HepG2 (cell line): ENCODE measurements around the gene SH2D3A. TPM values are rescaled to one million over a fixed set of nuclear protein-coding genes. Genes with fewer than 3 reads are reported as not detected.

Experiments
- ATAC-seq: fragments of 200-7000 bp; cut with Tn5 transposase; 3 replicates; pipeline ENCODE4 v1.9.1; 2020; ENCODE audit warnings: mild to moderate bottlenecking, moderate library complexity
- BruUV-seq: library from RNA; stranded (reverse); fragments of 400-500 nt; replicated peaks from 2 replicates; lab custom pipeline; 2021; lab: Mats Ljungman, UMichigan
- CTCF ChIA-PET: fragments of 300-600 bp; formaldehyde crosslinking; extraction: SDS; loops from one replicate; lab custom pipeline; 2021; ENCODE audit warnings: low total read pairs, inconsistent platforms, low intra/inter-chr PET ratio; lab: Yijun Ruan, JAX
- POLR2A ChIA-PET: fragments of 350-600 bp; sonication (Branson Sonifier 250); formaldehyde crosslinking; loops from one replicate; lab custom pipeline; 2020; ENCODE audit warnings: antibody characterized with exemption, inconsistent platforms; lab: Yijun Ruan, JAX
- DNase-seq: peaks from one replicate; pipeline ENCODE4 v3.0.0-alpha.2; 2015; ENCODE audit warnings: low spot score
- FAIRE-seq: peaks from 3 replicates; lab custom pipeline; 2011; peaks lifted over from hg19 to GRCh38; lab: Jason Lieb, UNC
- H2AFZ ChIP-seq: one replicate; pipeline ENCODE4 v1.6.1; 2011; ENCODE audit warnings: low read length, inconsistent platforms
- H3K27ac ChIP-seq: fragments of 300-600 bp; 3 replicates; pipeline ENCODE4 v1.8.0; 2011; ENCODE audit warnings: mixed run types, mild to moderate bottlenecking, mixed read lengths, low read length, inconsistent platforms; ENCODE audit not compliant: insufficient read depth; ENCODE audit errors: extremely low read length
- H3K27me3 ChIP-seq, 2 experiments: fragments of 200-600 bp in 1 of 2; 2 replicates in 1 of 2; 3 replicates in 1 of 2; pipeline versions ENCODE4 v1.6.0 to v1.8.0; 2011; ENCODE audit warnings: low read length in 2 of 2, mild to moderate bottlenecking in 2 of 2, moderate library complexity in 2 of 2, inconsistent platforms in 1 of 2; ENCODE audit not compliant: insufficient read depth in 2 of 2, control insufficient read depth in 1 of 2
- H3K36me3 ChIP-seq, 2 experiments: fragments of 200-600 bp in 1 of 2; replicated peaks in 1 of 2; 2 replicates in 1 of 2; 3 replicates in 1 of 2; pipeline versions ENCODE4 v1.5.1 to v1.8.0; 2011; ENCODE audit warnings: low read length in 2 of 2, inconsistent platforms in 1 of 2; ENCODE audit not compliant: insufficient read depth in 2 of 2, control insufficient read depth in 1 of 2
- H3K4me1 ChIP-seq: 2 replicates; pipeline ENCODE4 v1.5.1; 2012; ENCODE audit warnings: low read length, inconsistent platforms; ENCODE audit not compliant: insufficient read depth
- H3K4me2 ChIP-seq: 2 replicates; pipeline ENCODE4 v1.6.0; 2011; ENCODE audit warnings: low read depth, low read length, inconsistent platforms
- H3K4me3 ChIP-seq, 3 experiments: fragments of 200-600 bp in 1 of 3; sonication (generic), shearing (Covaris generic) in 1 of 3; replicated peaks in 1 of 3; 2 replicates each; pipeline ENCODE4 v1.5.1; 2011 to 2016; ENCODE audit warnings: low read length in 3 of 3, inconsistent platforms in 2 of 3, low read depth in 2 of 3, mild to moderate bottlenecking in 2 of 3, control low read depth in 1 of 3, mixed read lengths in 1 of 3; ENCODE audit not compliant: insufficient read depth in 1 of 3
- H3K79me2 ChIP-seq: one replicate; pipeline ENCODE4 v1.6.1; 2011; ENCODE audit warnings: low read length, inconsistent platforms; ENCODE audit not compliant: insufficient read depth
- H3K9ac ChIP-seq: 2 replicates; pipeline ENCODE4 v1.6.0; 2011; ENCODE audit warnings: mild to moderate bottlenecking, low read depth, low read length, inconsistent platforms; ENCODE audit not compliant: insufficient read depth
- H3K9me3 ChIP-seq: 2 replicates; pipeline ENCODE4 v1.5.1; 2012; ENCODE audit warnings: mild to moderate bottlenecking, low read length
- H4K20me1 ChIP-seq: 2 replicates; pipeline ENCODE4 v1.6.0; 2011; ENCODE audit warnings: inconsistent platforms, mild to moderate bottlenecking, low read length, moderate library complexity; ENCODE audit not compliant: insufficient read depth
- JUNB ChIP-seq: sonication (generic); formaldehyde crosslinking; IDR thresholded peaks from 2 replicates; pipeline ENCODE4 v1.8.0; 2022; ENCODE audit warnings: missing genetic modification reagents, mild to moderate bottlenecking, borderline replicate concordance
- JUND ChIP-seq: sonication (generic); formaldehyde crosslinking; IDR thresholded peaks from 2 replicates; pipeline ENCODE4 v1.8.0; 2022; ENCODE audit warnings: mild to moderate bottlenecking, missing genetic modification reagents
- MAFG ChIP-seq: sonication (generic); formaldehyde crosslinking; IDR thresholded peaks from 2 replicates; pipeline ENCODE4 v1.5.1; 2020; ENCODE audit warnings: mild to moderate bottlenecking, missing genetic modification reagents
- MIXL1 ChIP-seq: IDR thresholded peaks from 2 replicates; pipeline ENCODE4 v1.6.1; 2016
- SMC3 ChIP-seq: IDR thresholded peaks from 2 replicates; pipeline ENCODE4 v1.6.1; 2011; ENCODE audit warnings: low read length, improper control_type of control experiment
- THYN1 ChIP-seq: sonication (generic); formaldehyde crosslinking; IDR thresholded peaks from 2 replicates; pipeline ENCODE4 v1.8.1; 2023; ENCODE audit warnings: low read depth, mild to moderate bottlenecking, moderate library complexity, missing genetic modification reagents, borderline replicate concordance
- TP53 ChIP-seq: sonication (generic); formaldehyde crosslinking; conservative IDR thresholded peaks from 2 replicates; pipeline ENCODE4 v1.4.0; 2020; ENCODE audit warnings: missing genetic modification reagents
- ZFP37 ChIP-seq: sonication (generic); formaldehyde crosslinking; IDR thresholded peaks from 2 replicates; pipeline ENCODE4 v1.4.0; 2020; ENCODE audit warnings: missing genetic modification reagents, borderline replicate concordance
- ZFP90 ChIP-seq: sonication (generic); formaldehyde crosslinking; IDR thresholded peaks from 2 replicates; pipeline ENCODE4 v1.8.0; 2022; ENCODE audit warnings: missing genetic modification reagents, mild to moderate bottlenecking, inconsistent platforms, borderline replicate concordance
- ZNF225 ChIP-seq: sonication (generic); formaldehyde crosslinking; IDR thresholded peaks from 2 replicates; pipeline ENCODE4 v1.4.0; 2020; ENCODE audit warnings: mild to moderate bottlenecking, missing genetic modification reagents
- ZNF335 ChIP-seq: sonication (generic); formaldehyde crosslinking; IDR thresholded peaks from 2 replicates; pipeline ENCODE4 v1.4.0; 2020; ENCODE audit warnings: missing genetic modification reagents
- ZNF710 ChIP-seq: sonication (generic); formaldehyde crosslinking; IDR thresholded peaks from 2 replicates; pipeline ENCODE4 v1.5.0; 2020; ENCODE audit warnings: mild to moderate bottlenecking, missing genetic modification reagents, borderline replicate concordance
- ZNF720 ChIP-seq: sonication (generic); formaldehyde crosslinking; IDR thresholded peaks from 2 replicates; pipeline ENCODE4 v1.4.0; 2020; ENCODE audit warnings: missing genetic modification reagents
- ZSCAN12 ChIP-seq: sonication (generic); formaldehyde crosslinking; IDR thresholded peaks from 2 replicates; pipeline ENCODE4 v1.9.0; 2021; ENCODE audit warnings: mild to moderate bottlenecking, missing genetic modification reagents
- ZSCAN22 ChIP-seq: sonication (generic); formaldehyde crosslinking; IDR thresholded peaks from 2 replicates; pipeline ENCODE4 v1.4.0; 2020; ENCODE audit warnings: mild to moderate bottlenecking, missing genetic modification reagents
- WGBS: methylation state at CpG from one replicate; pipeline ENCODE4 v1.1.6; 2017; ENCODE audit warnings: low lambda C conversion rate; 5-methylcytosine and 5-hydroxymethylcytosine counted together
- in situ Hi-C: cut with HindIII; loops from 2 replicates; pipeline ENCODE4 v1.10.0; 2017; ENCODE audit warnings: low pct_unique_long_range_greater_than_20kb; ENCODE audit not compliant: extremely low pct_ligation_motif_present
- intact Hi-C: fragments of 100-400 bp; cut with micrococcal nuclease; formaldehyde crosslinking; loops from one replicate; pipeline ENCODE4 v1.10.0; 2022; ENCODE audit not compliant: unreplicated experiment
- polyA plus RNA-seq, 8 experiments: library from polyadenylated mRNA; depleted of rRNA in 3 of 8; stranded (reverse) in 7 of 8; unstranded in 1 of 8; fragments of >200 nt; fragmentation: Illumina TruSeq in 4 of 8; extraction: Trizol in 4 of 8; gene quantifications; 2 replicates each; pipeline versions ENCODE4 v1.2.1 to v1.2.3, GENCODE V29; 2011 to 2016; ENCODE audit warnings: low read depth in 4 of 8, missing spikeins in 1 of 8, mixed read lengths in 1 of 8; ENCODE audit not compliant: insufficient read depth in 1 of 8
- total RNA-seq, 5 experiments: library from RNA; depleted of rRNA; stranded (reverse); fragments of >200 nt; fragmentation: Illumina TruSeq; extraction: Trizol; gene quantifications; 2 replicates each; pipeline ENCODE4 v1.2.3, GENCODE V29; 2016; ENCODE audit warnings: low read depth in 1 of 5

Gene SH2D3A
- total and polyA plus RNA-seq, 2 of the 13 experiments (the other 11 are each of a cell fraction or from before 2014, with no cell fraction given): 1.0 to 2.2 TPM

- no peak for FAIRE-seq
- no peak overlapping the region for H3K27ac ChIP-seq
- intact Hi-C loops: no loop called here
- no peak overlapping the region for H2AFZ ChIP-seq
- WGBS: 14% methylated on average over 4 of the region's 4 CpGs
- H3K4me2 ChIP-seq: no peak overlapping the region
- no peak for TF ChIP-seq ZFP90 (CRISPR knock-in tag)
- TF ChIP-seq THYN1 (CRISPR knock-in tag): no peak
- TF ChIP-seq ZNF720: no peak
- TF ChIP-seq JUNB (CRISPR knock-in tag): no peak
- no peak for TF ChIP-seq MAFG
- no peak for TF ChIP-seq ZSCAN12
- TF ChIP-seq ZNF335 (CRISPR knock-in tag): no peak
- no peak for TF ChIP-seq TP53 (CRISPR knock-in tag)
- no peak for TF ChIP-seq ZFP37 (CRISPR knock-in tag)
- no peak for TF ChIP-seq JUND (CRISPR knock-in tag)
- TF ChIP-seq ZNF225: no peak
- TF ChIP-seq ZNF710 (CRISPR knock-in tag): no peak
- no peak for TF ChIP-seq MIXL1
- TF ChIP-seq ZSCAN22: no peak
- TF ChIP-seq SMC3: no peak
- TF ChIP-seq, all 625 proteins: peak for 0
- H3K36me3 ChIP-seq: no peaks in the 10 kb centered on the region
- H3K4me3 ChIP-seq: no peak overlapping the region
- POLR2A ChIA-PET: no interaction called here
- BruUV-seq: no TSS peak
- H3K27me3 ChIP-seq: peaks cover 0 to 5% of the 10 kb centered on the region in 2 experiments; a peak in 1 of 5 replicates
- no peaks in the 10 kb centered on the region for H3K4me1 ChIP-seq
- ATAC-seq (no peak), DNase-seq (no peak)
- no peaks in the 10 kb centered on the region for H3K9me3 ChIP-seq
- H3K79me2 ChIP-seq: no peaks in the 10 kb centered on the region
- no peak overlapping the region for H3K9ac ChIP-seq
- H4K20me1 ChIP-seq: no peaks in the 10 kb centered on the region
- CTCF ChIA-PET: no interaction called here
- in situ Hi-C loops: no loop called here
Observed at GRCh38 chr19:6809262-6809661, 42.0 kb upstream of the SH2D3A start.
